SU-DHL-6 (cell line): ENCODE data around the gene DIAPH1.

Experiments used
- H2AFZ ChIP-seq: fragments of 200-600 bp; sonication (generic); 2 replicates; pipeline ENCODE4 v1.6.1; 2014; ENCODE audit warnings: low read depth, mild to moderate bottlenecking, moderate library complexity, mixed read lengths, antibody characterized with exemption, low read length; ENCODE audit not compliant: severe bottlenecking
- H3F3A ChIP-seq: fragments of 200-600 bp; shearing (Covaris generic); 2 replicates; pipeline ENCODE4 v1.6.0; 2016; ENCODE audit warnings: antibody characterized with exemption, mild to moderate bottlenecking; ENCODE audit not compliant: insufficient read depth
- H3K27ac ChIP-seq: fragments of 200-600 bp; sonication (generic); 2 replicates; pipeline ENCODE4 v1.5.1; 2016; ENCODE audit warnings: low read depth, mild to moderate bottlenecking, low read length, moderate library complexity, mixed read lengths
- H3K27me3 ChIP-seq: fragments of 200-600 bp; sonication (generic), shearing (Covaris generic); 2 replicates; pipeline ENCODE4 v1.6.0; 2014; ENCODE audit warnings: mild to moderate bottlenecking, low read length
- H3K36me3 ChIP-seq: fragments of 200-600 bp; sonication (generic); 2 replicates; pipeline ENCODE4 v1.6.1; 2014; ENCODE audit warnings: mild to moderate bottlenecking, low read length, mixed read lengths
- H3K4me2 ChIP-seq: fragments of 300-600, 200-600 bp; shearing (Covaris generic), sonication (generic); 2 replicates; pipeline ENCODE4 v1.6.0; 2014; ENCODE audit warnings: low read length, low read depth, mild to moderate bottlenecking; ENCODE audit not compliant: poor library complexity, severe bottlenecking
- H3K4me3 ChIP-seq: fragments of 200-600 bp; sonication (generic); 2 replicates; pipeline ENCODE4 v1.5.1; 2014; ENCODE audit warnings: antibody characterized with exemption, low read length, mild to moderate bottlenecking, mixed read lengths; ENCODE audit not compliant: insufficient read depth, poor library complexity, severe bottlenecking
- H3K79me2 ChIP-seq: fragments of 200-600 bp; sonication (generic); 2 replicates; pipeline ENCODE4 v1.6.1; 2014; ENCODE audit warnings: mild to moderate bottlenecking, low read length, moderate library complexity; ENCODE audit not compliant: insufficient read depth
- H3K9ac ChIP-seq: fragments of 200-600 bp; sonication (generic); 2 replicates; pipeline ENCODE4 v1.7.0; 2014; ENCODE audit warnings: mild to moderate bottlenecking, low read length
- H3K9me2 ChIP-seq: fragments of 200-600 bp; sonication (generic); replicated peaks from 2 replicates; pipeline ENCODE4 v1.6.1; 2014; ENCODE audit warnings: low read length; ENCODE audit not compliant: insufficient read depth
- H3K9me3 ChIP-seq: fragments of 200-600 bp; sonication (generic); 2 replicates; pipeline ENCODE4 v1.6.1; 2014; ENCODE audit warnings: low read length, mixed read lengths; ENCODE audit not compliant: insufficient read depth
- H4K20me1 ChIP-seq: fragments of 200-600 bp; sonication (generic); 2 replicates; pipeline ENCODE4 v1.6.1; 2014; ENCODE audit warnings: low read depth, mild to moderate bottlenecking, antibody characterized with exemption, low read length, moderate library complexity, mixed read lengths
- EZH2phosphoT487 ChIP-seq: fragments of 200-600 bp; sonication (generic), shearing (Covaris generic); conservative IDR thresholded peaks from 2 replicates; pipeline ENCODE4 v1.6.1; 2018; ENCODE audit warnings: mild to moderate bottlenecking, antibody characterized with exemption, low read length, moderate library complexity, mixed read lengths
- TF ChIP-seq, protein P1 (sequence below): fragments of 200-600 bp; sonication (generic); IDR thresholded peaks from one replicate; pipeline ENCODE4 v1.5.1; 2017; ENCODE audit warnings: antibody characterized with exemption, mild to moderate bottlenecking, low read length, moderate library complexity; ENCODE audit not compliant: insufficient read depth, poor library complexity, severe bottlenecking

The DIAPH1 gene

DNA sequence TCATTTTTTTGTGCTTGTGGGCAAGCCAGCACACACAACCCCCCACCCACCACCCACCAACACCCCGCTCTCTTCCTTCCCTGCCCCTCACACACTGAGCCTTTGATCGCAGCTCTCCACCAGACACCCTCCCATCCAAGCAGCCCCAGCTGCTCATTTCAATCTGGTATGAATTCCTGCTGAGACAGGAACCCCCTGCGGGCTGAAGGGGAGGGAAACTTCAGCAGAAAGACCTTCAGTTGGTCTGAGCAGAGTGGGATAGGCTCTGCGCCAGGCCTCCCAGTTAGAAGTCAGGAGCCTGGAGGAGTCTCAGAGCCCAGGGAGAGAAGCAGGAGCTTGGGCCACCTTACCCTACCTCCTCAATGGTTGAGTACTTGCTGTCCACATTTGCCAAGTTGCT is 122.8 kb downstream of the DIAPH1 start:
- no peaks in the 10 kb centered on the region for H3K9me3 ChIP-seq
- H3F3A ChIP-seq, result peaks cover 21% of the 10 kb centered on the region
- no peaks in the 10 kb centered on the region for H3K36me3 ChIP-seq
- peak overlapping the region; percentile 23 for H3K4me2 ChIP-seq
- TF ChIP-seq, protein P1, sequence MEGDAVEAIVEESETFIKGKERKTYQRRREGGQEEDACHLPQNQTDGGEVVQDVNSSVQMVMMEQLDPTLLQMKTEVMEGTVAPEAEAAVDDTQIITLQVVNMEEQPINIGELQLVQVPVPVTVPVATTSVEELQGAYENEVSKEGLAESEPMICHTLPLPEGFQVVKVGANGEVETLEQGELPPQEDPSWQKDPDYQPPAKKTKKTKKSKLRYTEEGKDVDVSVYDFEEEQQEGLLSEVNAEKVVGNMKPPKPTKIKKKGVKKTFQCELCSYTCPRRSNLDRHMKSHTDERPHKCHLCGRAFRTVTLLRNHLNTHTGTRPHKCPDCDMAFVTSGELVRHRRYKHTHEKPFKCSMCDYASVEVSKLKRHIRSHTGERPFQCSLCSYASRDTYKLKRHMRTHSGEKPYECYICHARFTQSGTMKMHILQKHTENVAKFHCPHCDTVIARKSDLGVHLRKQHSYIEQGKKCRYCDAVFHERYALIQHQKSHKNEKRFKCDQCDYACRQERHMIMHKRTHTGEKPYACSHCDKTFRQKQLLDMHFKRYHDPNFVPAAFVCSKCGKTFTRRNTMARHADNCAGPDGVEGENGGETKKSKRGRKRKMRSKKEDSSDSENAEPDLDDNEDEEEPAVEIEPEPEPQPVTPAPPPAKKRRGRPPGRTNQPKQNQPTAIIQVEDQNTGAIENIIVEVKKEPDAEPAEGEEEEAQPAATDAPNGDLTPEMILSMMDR, result no peak
- TF ChIP-seq EZH2phosphoT487, result no peak
- H3K27me3 ChIP-seq, result no peaks in the 10 kb centered on the region
- H3K9ac ChIP-seq, result peak overlapping the region; percentile 27; the same call in 1 of the 2 replicates
- no peaks in the 10 kb centered on the region for H3K9me2 ChIP-seq
- H3K4me3 ChIP-seq, result no peak overlapping the region
- H3K27ac ChIP-seq, result peak overlapping the region; percentile 45
- H2AFZ ChIP-seq, result no peak overlapping the region
- peaks cover 8% of the 10 kb centered on the region; the same call in 1 of the 2 replicates for H3K79me2 ChIP-seq
- no peaks in the 10 kb centered on the region for H4K20me1 ChIP-seq

DNA sequence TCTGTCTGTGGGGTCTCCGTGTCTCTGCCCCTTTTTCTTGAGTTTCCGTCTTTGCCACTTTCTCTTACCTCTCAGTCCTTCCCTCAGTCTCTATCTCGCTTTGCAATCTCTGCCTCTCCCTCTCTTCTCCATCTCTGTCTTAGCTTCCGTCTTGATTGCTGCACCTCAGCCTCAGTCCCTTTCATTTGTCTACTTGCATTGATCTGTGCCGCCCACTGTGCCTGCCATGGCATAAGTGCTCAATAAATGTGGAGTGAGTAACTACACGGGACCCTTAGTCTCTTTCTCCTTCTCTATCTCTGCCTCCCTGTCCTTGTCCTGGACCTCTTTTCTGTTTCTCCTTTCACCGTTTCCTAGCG is 123.4 kb downstream of the DIAPH1 start:
- Histone ChIP-seq H3K27ac (peak overlapping the region; percentile 45), H3K9me2 (no peaks in the 10 kb centered on the region), H3K36me3 (no peaks in the 10 kb centered on the region), H3K4me3 (no peak overlapping the region), H4K20me1 (no peaks in the 10 kb centered on the region), H3K4me2 (peak overlapping the region; percentile 23), H3F3A (peaks cover 19% of the 10 kb centered on the region), H3K79me2 (peaks cover 8% of the 10 kb centered on the region; the same call in 1 of the 2 replicates), H2AFZ (no peak overlapping the region), H3K9me3 (no peaks in the 10 kb centered on the region), H3K27me3 (no peaks in the 10 kb centered on the region), H3K9ac (peak overlapping the region; percentile 27; the same call in 1 of the 2 replicates)
- no peak for TF ChIP-seq EZH2phosphoT487
- TF ChIP-seq, protein P1, result no peak

GRCh38 chr5:141494761-141495452 is 123.9 kb downstream of the DIAPH1 start:
- Histone ChIP-seq H3K9me2 (no peaks in the 10 kb centered on the region), H3F3A (peaks cover 19% of the 10 kb centered on the region), H3K4me3 (no peak overlapping the region), H3K4me2 (peak overlapping the region; percentile 23), H3K36me3 (no peaks in the 10 kb centered on the region), H3K9me3 (no peaks in the 10 kb centered on the region), H3K27me3 (no peaks in the 10 kb centered on the region), H4K20me1 (no peaks in the 10 kb centered on the region), H3K79me2 (peaks cover 8% of the 10 kb centered on the region; the same call in 1 of the 2 replicates), H3K27ac (peak overlapping the region; percentile 61), H3K9ac (peak overlapping the region; percentile 27; the same call in 1 of the 2 replicates), H2AFZ (no peak overlapping the region)
- no peak for TF ChIP-seq EZH2phosphoT487
- TF ChIP-seq, protein P1, result no peak
